ENCODE data around the gene GPRASP3.

GPRASP3 gene

GRCh38 chrX:102728646-102729045, 8.1 kb downstream of the GPRASP3 start:
- DNase-seq = no peak
- H3K36me3 ChIP-seq = no peaks in the 10 kb centered on the region
- no peak overlapping the region for H3K27ac ChIP-seq
- H3K27me3 ChIP-seq (ENCODE audit: insufficient read depth, low read depth, severe bottlenecking) = no peaks in the 10 kb centered on the region
- TF ChIP-seq CTCF (IDR thresholded peaks at IDR 0.05; ENCODE audit: low read depth, low read length) = no peak
- H3K4me3 ChIP-seq (ENCODE audit: low read depth, low read length) = no peak overlapping the region
- H3K9me3 ChIP-seq (ENCODE audit: severe bottlenecking) = no peaks in the 10 kb centered on the region

GRCh38 chrX:102739657-102740056, 19.1 kb downstream of the GPRASP3 start:
- no peak for TF ChIP-seq CTCF (IDR thresholded peaks at IDR 0.05; ENCODE audit: low read depth, low read length)
- Histone ChIP-seq H3K27me3 (ENCODE audit: insufficient read depth, low read depth, severe bottlenecking) (peaks cover 11% of the 10 kb centered on the region), H3K4me3 (ENCODE audit: low read depth, low read length) (no peak overlapping the region), H3K9me3 (ENCODE audit: severe bottlenecking) (no peaks in the 10 kb centered on the region), H3K36me3 (no peaks in the 10 kb centered on the region), H3K27ac (no peak overlapping the region)
- DNase-seq = no peak

GRCh38 chrX:102744307-102744706, 23.8 kb downstream of the GPRASP3 start:
- no peaks in the 10 kb centered on the region for H3K36me3 ChIP-seq
- H3K9me3 ChIP-seq (ENCODE audit: severe bottlenecking) = no peaks in the 10 kb centered on the region
- no peak for DNase-seq
- peaks cover 3% of the 10 kb centered on the region for H3K27me3 ChIP-seq (ENCODE audit: insufficient read depth, low read depth, severe bottlenecking)
- H3K4me3 ChIP-seq (ENCODE audit: low read depth, low read length) = no peak overlapping the region
- H3K27ac ChIP-seq = no peak overlapping the region
- TF ChIP-seq CTCF (IDR thresholded peaks at IDR 0.05; ENCODE audit: low read depth, low read length) = no peak

- H3K36me3 ChIP-seq = no peaks in the 10 kb centered on the region
- H3K27ac ChIP-seq = no peak overlapping the region
- no peaks in the 10 kb centered on the region for H3K9me3 ChIP-seq (ENCODE audit: severe bottlenecking)
- no peak for DNase-seq
- H3K27me3 ChIP-seq (ENCODE audit: insufficient read depth, low read depth, severe bottlenecking) = peaks cover 3% of the 10 kb centered on the region
- H3K4me3 ChIP-seq (ENCODE audit: low read depth, low read length) = no peak overlapping the region; the same call in 1 of the 2 replicates
- no peak for TF ChIP-seq CTCF (IDR thresholded peaks at IDR 0.05; ENCODE audit: low read depth, low read length)
Observed at GRCh38 chrX:102745513-102745856, 24.9 kb downstream of the GPRASP3 start.

GRCh38 chrX:102745857-102746584, 25.5 kb downstream of the GPRASP3 start:
- Histone ChIP-seq H3K27ac (no peak overlapping the region), H3K9me3 (ENCODE audit: severe bottlenecking) (no peaks in the 10 kb centered on the region), H3K27me3 (ENCODE audit: insufficient read depth, low read depth, severe bottlenecking) (peaks cover under 1% of the 10 kb centered on the region), H3K4me3 (ENCODE audit: low read depth, low read length) (peak overlapping the region; percentile 50), H3K36me3 (no peaks in the 10 kb centered on the region)
- peak; percentile 34 for DNase-seq
- TF ChIP-seq CTCF (IDR thresholded peaks at IDR 0.05; ENCODE audit: low read depth, low read length) = no peak

- no peaks in the 10 kb centered on the region for H3K27me3 ChIP-seq (ENCODE audit: insufficient read depth, low read depth, severe bottlenecking)
- no peak for DNase-seq
- no peaks in the 10 kb centered on the region for H3K36me3 ChIP-seq
- H3K9me3 ChIP-seq (ENCODE audit: severe bottlenecking) = no peaks in the 10 kb centered on the region
- no peak overlapping the region for H3K27ac ChIP-seq
- H3K4me3 ChIP-seq (ENCODE audit: low read depth, low read length) = no peak overlapping the region
- TF ChIP-seq CTCF (IDR thresholded peaks at IDR 0.05; ENCODE audit: low read depth, low read length) = no peak
Observed at GRCh38 chrX:102765217-102765616, 44.7 kb downstream of the GPRASP3 start.

Data from WERI-Rb-1 (cell line).